IPS-15b (cell line): ENCODE data around the gene TNIP3.

ENCODE experiments used
- H3K27me3 ChIP-seq: one replicate; pipeline ENCODE4 v1.6.1; 2013; ENCODE audit warnings: low read length; ENCODE audit not compliant: control insufficient read depth, insufficient read depth
- H3K36me3 ChIP-seq: one replicate; pipeline ENCODE4 v1.6.1; 2013; ENCODE audit warnings: low read length; ENCODE audit not compliant: control insufficient read depth, insufficient read depth
- H3K4me1 ChIP-seq: one replicate; pipeline ENCODE4 v1.6.1; 2013; ENCODE audit warnings: mild to moderate bottlenecking, low read length; ENCODE audit not compliant: control insufficient read depth, insufficient read depth
- H3K4me3 ChIP-seq: one replicate; pipeline ENCODE4 v1.5.1; 2013; ENCODE audit warnings: low read depth, low read length
- H3K9ac ChIP-seq: one replicate; pipeline ENCODE4 v1.6.1; 2013; ENCODE audit warnings: low read depth, mild to moderate bottlenecking, low read length
- H3K9me3 ChIP-seq: one replicate; pipeline ENCODE4 v1.6.1; 2013; ENCODE audit warnings: mild to moderate bottlenecking, low read length; ENCODE audit not compliant: control insufficient read depth, insufficient read depth

TNIP3 gene

GRCh38 chr4:121096629-121097028 lies 67.5 kb downstream of the TNIP3 start:
- Histone ChIP-seq H3K9me3 (no peaks in the 10 kb centered on the region), H3K9ac (no peak overlapping the region), H3K36me3 (no peaks in the 10 kb centered on the region), H3K4me3 (no peak overlapping the region), H3K4me1 (no peaks in the 10 kb centered on the region), H3K27me3 (no peaks in the 10 kb centered on the region)

- Histone ChIP-seq H3K4me1 (no peaks in the 10 kb centered on the region), H3K9me3 (no peaks in the 10 kb centered on the region), H3K4me3 (no peak overlapping the region), H3K36me3 (no peaks in the 10 kb centered on the region), H3K9ac (no peak overlapping the region), H3K27me3 (no peaks in the 10 kb centered on the region)
These were observed 67.9 kb downstream of the TNIP3 start for GRCh38 chr4:121096191-121096590.

- Histone ChIP-seq H3K27me3 (no peaks in the 10 kb centered on the region), H3K4me3 (no peak overlapping the region)
These were observed 69.7 kb downstream of the TNIP3 start for GRCh38 chr4:121094297-121094966.

GRCh38 chr4:121093261-121093660 lies 70.9 kb downstream of the TNIP3 start:
- H3K36me3 ChIP-seq: no peaks in the 10 kb centered on the region
- H3K4me3 ChIP-seq: no peak overlapping the region
- no peaks in the 10 kb centered on the region for H3K27me3 ChIP-seq
- no peaks in the 10 kb centered on the region for H3K9me3 ChIP-seq
- no peak overlapping the region for H3K9ac ChIP-seq
- H3K4me1 ChIP-seq: no peaks in the 10 kb centered on the region

More at GRCh38 chr4:121094297-121094966, 69.7 kb downstream of the TNIP3 start:
- Histone ChIP-seq H3K36me3 (no peaks in the 10 kb centered on the region), H3K4me1 (no peaks in the 10 kb centered on the region), H3K9me3 (no peaks in the 10 kb centered on the region), H3K9ac (no peak overlapping the region)

- Histone ChIP-seq H3K36me3 (no peaks in the 10 kb centered on the region), H3K4me3 (no peak overlapping the region), H3K27me3 (no peaks in the 10 kb centered on the region), H3K9me3 (no peaks in the 10 kb centered on the region), H3K9ac (no peak overlapping the region), H3K4me1 (no peaks in the 10 kb centered on the region)
These were observed 72.2 kb downstream of the TNIP3 start for GRCh38 chr4:121091941-121092340.

- Histone ChIP-seq H3K9me3 (no peaks in the 10 kb centered on the region), H3K36me3 (no peaks in the 10 kb centered on the region), H3K4me3 (no peak overlapping the region), H3K4me1 (no peaks in the 10 kb centered on the region), H3K9ac (no peak overlapping the region), H3K27me3 (no peaks in the 10 kb centered on the region)
These were observed 75.3 kb downstream of the TNIP3 start for GRCh38 chr4:121088867-121089266.
